Measurements from ENCODE around the gene PON2.

DNA sequence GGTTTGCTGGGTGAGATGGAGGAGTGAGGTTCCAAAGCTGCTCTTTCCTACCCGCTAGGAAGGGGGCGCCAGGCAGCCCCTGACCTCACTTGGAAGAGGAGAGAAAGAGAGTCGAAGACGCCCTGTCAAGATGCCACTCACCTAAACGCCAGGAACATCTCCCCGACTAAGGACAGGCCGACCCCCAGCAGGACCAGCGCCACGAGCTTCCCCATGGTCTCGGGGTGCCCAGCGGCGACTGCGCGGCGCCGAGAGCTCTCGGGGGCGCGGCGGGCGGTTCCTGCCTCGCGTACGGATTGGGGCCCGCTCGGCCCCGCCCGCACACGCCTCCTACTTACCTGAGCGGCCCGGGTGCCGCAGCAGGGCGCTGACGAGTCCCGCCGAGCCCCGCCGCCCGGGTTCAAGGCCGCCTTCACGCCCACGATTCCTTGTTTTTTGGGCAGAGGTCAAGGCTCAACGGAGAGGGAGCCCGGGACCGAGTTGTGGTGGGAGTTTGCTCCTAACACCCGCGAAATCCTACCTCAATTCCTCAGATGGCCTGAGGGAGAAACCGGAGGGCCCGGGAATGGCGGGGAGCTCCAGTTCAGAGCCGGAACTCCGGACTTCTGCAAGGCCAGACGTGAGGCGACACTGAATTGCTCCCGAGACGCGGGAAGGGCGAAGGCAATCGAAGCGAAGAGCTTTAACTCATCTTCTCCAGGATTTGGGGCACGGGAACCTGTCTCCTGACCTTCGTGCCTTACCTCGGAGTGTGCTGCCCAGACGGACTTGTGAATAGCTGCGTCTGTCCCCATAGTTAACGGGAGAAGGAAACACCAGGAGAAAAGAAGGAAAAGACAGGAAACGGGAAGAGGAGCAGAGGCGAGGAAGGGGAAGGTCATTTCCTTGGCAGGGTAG, 38.4 kb downstream of the PON2 start, which contains the start of gene PON3:
- TF ChIP-seq, protein P1, sequence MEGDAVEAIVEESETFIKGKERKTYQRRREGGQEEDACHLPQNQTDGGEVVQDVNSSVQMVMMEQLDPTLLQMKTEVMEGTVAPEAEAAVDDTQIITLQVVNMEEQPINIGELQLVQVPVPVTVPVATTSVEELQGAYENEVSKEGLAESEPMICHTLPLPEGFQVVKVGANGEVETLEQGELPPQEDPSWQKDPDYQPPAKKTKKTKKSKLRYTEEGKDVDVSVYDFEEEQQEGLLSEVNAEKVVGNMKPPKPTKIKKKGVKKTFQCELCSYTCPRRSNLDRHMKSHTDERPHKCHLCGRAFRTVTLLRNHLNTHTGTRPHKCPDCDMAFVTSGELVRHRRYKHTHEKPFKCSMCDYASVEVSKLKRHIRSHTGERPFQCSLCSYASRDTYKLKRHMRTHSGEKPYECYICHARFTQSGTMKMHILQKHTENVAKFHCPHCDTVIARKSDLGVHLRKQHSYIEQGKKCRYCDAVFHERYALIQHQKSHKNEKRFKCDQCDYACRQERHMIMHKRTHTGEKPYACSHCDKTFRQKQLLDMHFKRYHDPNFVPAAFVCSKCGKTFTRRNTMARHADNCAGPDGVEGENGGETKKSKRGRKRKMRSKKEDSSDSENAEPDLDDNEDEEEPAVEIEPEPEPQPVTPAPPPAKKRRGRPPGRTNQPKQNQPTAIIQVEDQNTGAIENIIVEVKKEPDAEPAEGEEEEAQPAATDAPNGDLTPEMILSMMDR (IDR thresholded peaks at IDR 0.05), result peak; percentile 29
- no peak for TF ChIP-seq EZH2 (IDR thresholded peaks at IDR 0.05; ENCODE audit: borderline replicate concordance, insufficient read depth, low read depth, low read length, poor library complexity, severe bottlenecking)
